Measurements from ENCODE around the gene CPNE5. TPM values are rescaled to one million over a fixed set of nuclear protein-coding genes. Genes with fewer than 3 reads are reported as not detected.

The CPNE5 gene
- total and polyA plus RNA-seq, 9 of the 15 experiments (the other 6 are each of a cell fraction or from before 2014, with no cell fraction given): 0.14 to 1.0 (median 0.46) TPM; not detected in 2

DNA sequence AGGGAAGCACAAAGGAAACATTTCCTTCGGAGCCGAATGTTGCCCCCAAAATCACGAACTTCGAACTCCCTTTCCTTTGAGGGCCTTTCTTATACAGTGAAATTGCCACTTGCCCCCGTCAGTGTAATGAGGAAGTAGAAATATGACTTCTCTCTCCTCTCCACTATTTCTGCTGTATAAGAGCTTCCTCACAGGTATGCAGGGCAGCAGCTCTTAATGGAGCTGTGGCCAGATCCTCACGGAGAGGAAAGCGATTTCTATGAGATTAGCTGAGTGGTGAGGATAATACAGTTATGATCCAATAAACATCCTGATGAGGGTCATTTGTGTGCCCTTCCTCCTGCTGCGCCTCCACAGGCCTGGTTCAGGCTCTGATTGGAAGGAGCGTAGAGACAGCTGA lies 10.8 kb upstream of the CPNE5 start:
- no peaks in the 10 kb centered on the region for H3K9me3 ChIP-seq (replicated peaks; ENCODE audit: control insufficient read depth, insufficient read depth, low read depth, low read length)
- DNase-seq (ENCODE audit: extremely low read depth in 1 of 4, low spot score in 3 of 4): no peak
- no peak for ATAC-seq
- no TSS peak for BruUV-seq (replicated peaks)
- no peak for TF ChIP-seq XRCC5 (IDR thresholded peaks at IDR 0.05; ENCODE audit: low read depth, low read length)
- no peak for TF ChIP-seq LCOR (CRISPR knock-in tag; IDR thresholded peaks at IDR 0.05)
- no peak for TF ChIP-seq HNRNPK (IDR thresholded peaks at IDR 0.05; ENCODE audit: low read depth, low read length, poor library complexity, severe bottlenecking)
- no peak for TF ChIP-seq PML (IDR thresholded peaks at IDR 0.05; ENCODE audit: low read length)
- TF ChIP-seq, protein P1, sequence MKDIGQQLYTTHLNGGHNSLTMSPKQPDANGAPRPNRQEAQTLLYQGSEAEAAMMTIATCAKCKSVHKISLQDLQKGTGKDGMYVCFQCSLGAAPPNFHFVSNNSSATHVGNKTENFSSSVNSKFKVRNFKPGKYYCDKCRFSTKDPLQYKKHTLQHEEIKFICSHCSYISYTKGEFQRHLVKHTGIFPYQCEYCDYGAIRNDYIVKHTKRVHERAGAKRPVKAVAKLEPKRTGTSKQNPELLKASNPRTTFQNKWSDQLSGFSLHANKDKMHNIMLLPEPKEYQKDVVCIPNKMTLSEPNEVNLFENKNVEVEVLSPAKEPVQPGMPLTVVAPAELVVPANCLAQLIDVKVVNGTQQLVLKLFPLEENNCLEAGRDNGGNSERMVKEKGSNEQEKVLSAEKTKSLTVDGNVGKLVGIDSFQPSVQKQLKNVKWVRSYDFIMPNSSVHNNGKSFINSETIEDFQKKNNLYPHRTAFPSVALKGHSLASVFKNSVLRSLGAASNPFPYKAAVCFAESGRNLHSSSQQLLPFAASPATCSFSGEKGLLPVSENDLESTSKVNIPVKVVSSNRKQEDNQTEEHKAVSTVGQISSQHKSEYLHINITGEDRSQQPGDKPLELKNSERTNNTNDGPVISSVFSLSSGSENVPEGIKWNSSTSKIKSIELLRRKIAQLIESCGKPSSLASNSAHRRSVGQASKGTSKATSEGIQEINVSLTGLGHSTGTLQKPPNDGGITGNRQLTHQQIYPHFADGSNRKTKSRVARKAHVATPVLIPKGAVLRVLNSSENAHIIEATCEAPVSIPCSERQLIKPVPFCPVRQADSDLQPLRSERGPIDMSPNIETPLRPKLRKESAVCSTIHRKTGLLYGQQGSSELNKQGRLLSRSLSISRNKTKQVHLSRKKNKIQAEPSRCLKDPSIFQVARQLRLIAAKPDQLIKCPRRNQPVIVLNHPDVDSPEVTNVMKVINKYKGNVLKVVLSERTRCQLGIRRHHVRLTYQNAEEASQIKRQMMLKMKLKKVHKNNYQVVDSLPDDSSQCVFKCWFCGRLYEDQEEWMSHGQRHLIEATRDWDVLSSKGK (CRISPR knock-in tag; IDR thresholded peaks at IDR 0.05): no peak
- no peak for TF ChIP-seq TBP (optimal IDR thresholded peaks at IDR 0.05; ENCODE audit: low read depth, low read length)
- TF ChIP-seq NCOA2 (IDR thresholded peaks at IDR 0.05; ENCODE audit: partially characterized antibody in 2 of 2): no peak
- TF ChIP-seq, protein P2, sequence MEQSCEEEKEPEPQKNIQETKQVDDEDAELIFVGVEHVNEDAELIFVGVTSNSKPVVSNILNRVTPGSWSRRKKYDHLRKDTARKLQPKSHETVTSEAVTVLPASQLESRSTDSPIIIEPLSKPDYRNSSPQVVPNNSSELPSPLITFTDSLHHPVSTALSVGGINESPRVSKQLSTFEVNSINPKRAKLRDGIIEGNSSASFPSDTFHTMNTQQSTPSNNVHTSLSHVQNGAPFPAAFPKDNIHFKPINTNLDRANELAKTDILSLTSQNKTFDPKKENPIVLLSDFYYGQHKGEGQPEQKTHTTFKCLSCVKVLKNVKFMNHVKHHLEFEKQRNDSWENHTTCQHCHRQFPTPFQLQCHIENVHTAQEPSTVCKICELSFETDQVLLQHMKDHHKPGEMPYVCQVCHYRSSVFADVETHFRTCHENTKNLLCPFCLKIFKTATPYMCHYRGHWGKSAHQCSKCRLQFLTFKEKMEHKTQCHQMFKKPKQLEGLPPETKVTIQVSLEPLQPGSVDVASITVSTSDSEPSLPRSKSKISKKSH (CRISPR knock-in tag; IDR thresholded peaks at IDR 0.05): no peak
- TF ChIP-seq BDP1 (IDR thresholded peaks at IDR 0.05; ENCODE audit: insufficient read depth, insufficient read length): no peak
- no peak for TF ChIP-seq EWSR1 (IDR thresholded peaks at IDR 0.05; ENCODE audit: borderline replicate concordance, low read depth, partially characterized antibody)
- TF ChIP-seq CTBP1 (IDR thresholded peaks at IDR 0.05; ENCODE audit: borderline replicate concordance): no peak
- no peak for TF ChIP-seq HDAC1 (IDR thresholded peaks at IDR 0.05)
- ChIA-PET CTCF (ENCODE audit: low intra/inter-chr PET ratio) (interaction anchor here (1.7 to 2.9 kb wide), 2 partner anchors 84 to 86 kb away, joined by 8 to 37 read pairs; no protein-coding TSS in a partner anchor), POLR2A (interaction anchor here (1.0 to 3.8 kb wide), 4 partner anchors 12 to 90 kb away, joined by 3 to 23 read pairs (median 7); no protein-coding TSS in a partner anchor)
- no peaks in the 10 kb centered on the region for H3K27me3 ChIP-seq (ENCODE audit: control insufficient read depth in 2 of 2, insufficient read depth in 2 of 2, low read length in 2 of 2)
- peaks cover 26 to 35% of the 10 kb centered on the region in 2 experiments for H3K4me1 ChIP-seq (replicated peaks in 1 of 2; ENCODE audit: control insufficient read depth in 2 of 2, insufficient read depth in 2 of 2, low read length in 2 of 2)
- H2AFZ ChIP-seq (ENCODE audit: low read depth, low read length): no peak overlapping the region
- no peak overlapping the region for H3K4me3 ChIP-seq
- H4K20me1 ChIP-seq (replicated peaks; ENCODE audit: control insufficient read depth, insufficient read depth, low read length): no peaks in the 10 kb centered on the region
- intact Hi-C loops (cut with micrococcal nuclease): no loop called here
- in situ Hi-C loops (cut with MboI): loop anchor here (5.0 kb wide), 1 partner anchor 83 kb away; no protein-coding TSS in a partner anchor
- H3K4me2 ChIP-seq (ENCODE audit: insufficient read depth, low read length): no peak overlapping the region
- no peak for FAIRE-seq
- peaks cover 3% of the 10 kb centered on the region for H3K9me1 ChIP-seq (ENCODE audit: control insufficient read depth, insufficient read depth, low read length)
- no peak overlapping the region for H3K27ac ChIP-seq (ENCODE audit: extremely low read depth, low read depth, low read length)
- peaks cover 37% of the 10 kb centered on the region for H3K36me3 ChIP-seq (ENCODE audit: control insufficient read depth, insufficient read depth, low read length)
- no peak overlapping the region for H3K9ac ChIP-seq (ENCODE audit: insufficient read depth in 1 of 2, low read depth in 2 of 2, low read length in 2 of 2)
- no peaks in the 10 kb centered on the region for H3K79me2 ChIP-seq (ENCODE audit: control insufficient read depth, insufficient read depth, low read length)
- 85% methylated on average over 9 of the region's 9 CpGs for WGBS (ENCODE audit: insufficient coverage, low coverage, missing lambda C conversion rate)
